IPS-15b (cell line): ENCODE results near the gene IQSEC1.

Experiments
- H3K27me3 ChIP-seq: one replicate; pipeline ENCODE4 v1.6.1; 2013; ENCODE audit warnings: low read length; ENCODE audit not compliant: control insufficient read depth, insufficient read depth
- H3K36me3 ChIP-seq: one replicate; pipeline ENCODE4 v1.6.1; 2013; ENCODE audit warnings: low read length; ENCODE audit not compliant: control insufficient read depth, insufficient read depth
- H3K4me1 ChIP-seq: one replicate; pipeline ENCODE4 v1.6.1; 2013; ENCODE audit warnings: mild to moderate bottlenecking, low read length; ENCODE audit not compliant: control insufficient read depth, insufficient read depth
- H3K4me3 ChIP-seq: one replicate; pipeline ENCODE4 v1.5.1; 2013; ENCODE audit warnings: low read depth, low read length
- H3K9ac ChIP-seq: one replicate; pipeline ENCODE4 v1.6.1; 2013; ENCODE audit warnings: low read depth, mild to moderate bottlenecking, low read length
- H3K9me3 ChIP-seq: one replicate; pipeline ENCODE4 v1.6.1; 2013; ENCODE audit warnings: mild to moderate bottlenecking, low read length; ENCODE audit not compliant: control insufficient read depth, insufficient read depth

Gene IQSEC1

DNA sequence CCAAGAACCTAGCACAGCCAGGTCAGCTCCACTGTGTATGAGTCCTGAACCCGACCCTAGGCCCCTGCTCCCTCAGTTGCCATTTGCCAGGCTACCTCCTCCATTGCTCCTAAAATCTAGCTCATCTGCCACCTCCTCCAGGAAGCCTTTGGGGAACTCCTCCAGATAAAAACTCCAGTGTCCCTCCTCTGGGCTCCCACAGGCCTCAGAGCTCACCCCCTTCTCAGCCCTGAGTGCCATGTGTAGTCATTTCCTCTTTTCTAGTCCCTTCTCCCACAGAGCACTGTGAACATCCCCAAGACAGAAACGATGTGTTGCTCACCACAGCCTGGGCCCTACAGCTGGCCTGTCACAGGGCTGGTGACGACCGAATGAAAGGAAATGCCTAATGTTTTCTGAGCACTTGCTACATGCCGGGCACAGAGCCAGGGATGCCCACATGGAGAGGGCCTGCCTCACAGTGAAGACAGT, 61.0 kb downstream of the IQSEC1 start:
- Histone ChIP-seq H3K36me3 (no peaks in the 10 kb centered on the region), H3K9me3 (no peaks in the 10 kb centered on the region), H3K4me3 (no peak overlapping the region), H3K4me1 (peaks cover 7% of the 10 kb centered on the region), H3K27me3 (no peaks in the 10 kb centered on the region), H3K9ac (no peak overlapping the region)

DNA sequence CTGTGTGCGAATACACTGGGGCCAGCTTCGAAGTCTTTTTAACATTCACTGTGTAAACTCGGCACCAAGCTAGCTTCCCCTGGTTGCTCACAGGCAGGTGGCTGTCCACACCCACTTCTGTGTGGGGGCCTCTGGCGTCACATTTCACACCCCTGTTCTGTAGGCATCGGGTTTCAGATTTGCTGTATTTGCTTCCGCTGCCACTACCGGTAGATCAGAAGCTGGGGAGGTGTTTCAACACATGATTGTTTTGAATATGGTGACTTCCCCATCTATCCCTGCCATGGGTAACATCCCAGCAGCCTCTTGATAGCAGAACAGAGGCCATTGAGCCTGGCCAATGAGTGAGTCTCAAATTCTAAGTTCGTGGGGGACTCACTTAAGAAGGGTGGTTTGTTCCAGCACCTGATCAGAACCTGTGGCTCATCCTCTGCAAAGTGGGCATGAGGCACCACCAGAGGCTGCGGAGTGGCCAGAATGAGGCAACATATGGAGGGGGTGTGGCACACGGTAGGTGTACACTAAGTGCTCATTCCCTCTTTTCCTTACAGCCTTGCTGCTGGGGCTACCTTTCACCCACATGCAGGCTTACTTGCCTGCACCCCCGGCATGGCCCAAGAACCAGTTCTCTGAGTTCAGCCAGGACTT, 61.5 kb downstream of the IQSEC1 start:
- no peaks in the 10 kb centered on the region for H3K9me3 ChIP-seq
- no peaks in the 10 kb centered on the region for H3K27me3 ChIP-seq
- no peak overlapping the region for H3K9ac ChIP-seq
- no peak overlapping the region for H3K4me3 ChIP-seq
- H3K4me1 ChIP-seq, result peaks cover 7% of the 10 kb centered on the region
- no peaks in the 10 kb centered on the region for H3K36me3 ChIP-seq

DNA sequence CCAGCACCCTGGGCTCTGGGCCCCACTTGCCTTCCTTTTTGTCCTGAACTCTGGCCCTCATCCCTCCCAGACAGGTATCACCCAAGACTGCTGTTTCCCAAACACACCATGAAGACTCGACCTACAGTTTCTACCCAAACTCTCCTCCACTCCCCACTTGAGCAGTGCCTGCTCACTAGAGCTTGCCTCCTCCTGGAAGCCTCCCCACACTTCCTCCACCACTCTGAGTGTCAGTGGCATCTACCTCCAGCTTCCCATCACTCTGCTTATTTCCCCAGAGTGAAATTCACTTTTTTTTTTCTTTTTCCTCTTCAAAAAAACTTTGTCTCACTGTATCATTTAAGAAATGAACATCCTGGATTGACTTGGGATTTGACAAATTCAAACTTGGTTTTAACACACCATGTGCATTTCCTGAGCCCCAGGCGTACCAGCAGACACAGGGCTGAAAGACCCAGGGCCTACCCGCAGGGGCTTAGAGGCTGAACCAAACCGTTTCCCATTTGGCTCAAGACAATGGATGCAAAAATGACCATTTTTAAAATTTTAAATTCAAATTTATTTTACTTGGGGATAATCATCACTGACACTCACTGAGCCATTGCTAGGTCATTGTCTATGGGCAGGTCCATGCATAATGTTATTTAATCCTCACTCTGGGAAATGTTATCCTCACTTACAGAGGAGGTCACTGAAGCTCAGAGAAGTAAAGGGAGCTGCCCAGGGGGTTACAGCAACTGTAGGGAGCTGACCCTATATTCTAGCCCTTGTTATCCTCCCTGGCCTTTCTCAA, 62.3 kb downstream of the IQSEC1 start:
- no peaks in the 10 kb centered on the region for H3K9me3 ChIP-seq
- no peaks in the 10 kb centered on the region for H3K27me3 ChIP-seq
- H3K4me3 ChIP-seq, result no peak overlapping the region
- no peaks in the 10 kb centered on the region for H3K36me3 ChIP-seq
- H3K4me1 ChIP-seq, result peaks cover 7% of the 10 kb centered on the region
- H3K9ac ChIP-seq, result no peak overlapping the region

DNA sequence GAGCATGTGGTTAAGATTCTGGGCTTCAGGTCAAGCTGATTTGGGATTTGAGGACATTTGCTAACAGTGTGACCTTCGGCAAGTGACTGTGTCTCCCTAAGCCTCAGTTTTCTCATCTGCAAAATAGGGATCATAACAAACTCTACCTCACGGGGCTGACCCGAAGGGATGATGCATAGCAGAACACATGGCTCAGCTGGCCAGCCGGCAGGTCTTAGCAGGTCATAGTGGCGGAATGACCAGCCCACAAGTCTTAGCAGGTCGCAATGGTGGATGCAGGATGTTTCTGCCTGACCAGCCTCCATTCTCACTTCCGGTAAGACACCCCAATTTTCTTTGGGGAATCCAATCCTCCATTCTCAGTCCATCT, 63.3 kb downstream of the IQSEC1 start:
- H3K9me3 ChIP-seq, result no peaks in the 10 kb centered on the region
- no peaks in the 10 kb centered on the region for H3K27me3 ChIP-seq
- H3K9ac ChIP-seq, result no peak overlapping the region
- H3K4me1 ChIP-seq, result peaks cover 7% of the 10 kb centered on the region
- no peak overlapping the region for H3K4me3 ChIP-seq
- no peaks in the 10 kb centered on the region for H3K36me3 ChIP-seq

DNA sequence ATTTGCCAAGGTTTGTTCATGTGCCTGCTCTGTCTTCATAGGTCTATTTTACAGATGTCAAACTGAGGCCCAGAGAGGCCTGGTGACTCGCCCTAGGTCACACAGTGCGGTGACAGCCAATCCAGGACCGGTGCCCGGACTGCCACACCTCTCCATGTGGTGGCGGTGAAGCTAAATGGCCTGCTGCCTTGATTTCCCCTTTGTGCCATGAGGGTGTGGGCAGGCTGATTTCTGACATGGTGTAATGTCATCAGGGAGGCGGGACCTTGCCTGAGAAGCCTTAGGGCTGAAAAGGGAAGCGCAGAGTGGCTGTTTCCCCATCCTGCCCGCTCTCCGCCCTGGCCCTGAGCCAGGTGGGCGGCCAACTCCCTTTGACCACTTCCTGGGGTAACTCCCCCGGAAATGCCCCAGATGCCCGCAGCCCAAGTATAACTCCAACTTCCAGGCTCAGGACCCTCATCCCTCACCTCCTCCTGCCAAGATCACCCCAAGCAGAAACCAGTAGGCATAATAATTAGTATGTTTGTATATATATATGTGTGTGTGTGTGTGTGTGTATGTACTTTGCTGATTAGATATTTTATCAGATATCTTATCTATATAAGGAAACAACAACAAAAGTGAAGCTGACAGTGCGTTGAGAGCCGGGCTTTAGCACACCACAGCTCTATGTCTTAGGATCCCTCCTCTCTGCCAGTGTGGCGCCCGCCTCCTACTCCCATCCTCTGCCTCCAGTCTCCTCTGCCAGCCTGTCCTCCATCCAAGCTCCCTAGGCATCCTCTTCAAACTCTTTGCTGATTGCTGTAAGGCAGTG, 63.9 kb downstream of the IQSEC1 start:
- Histone ChIP-seq H3K4me1 (peaks cover 7% of the 10 kb centered on the region), H3K4me3 (no peak overlapping the region), H3K9ac (no peak overlapping the region)

DNA sequence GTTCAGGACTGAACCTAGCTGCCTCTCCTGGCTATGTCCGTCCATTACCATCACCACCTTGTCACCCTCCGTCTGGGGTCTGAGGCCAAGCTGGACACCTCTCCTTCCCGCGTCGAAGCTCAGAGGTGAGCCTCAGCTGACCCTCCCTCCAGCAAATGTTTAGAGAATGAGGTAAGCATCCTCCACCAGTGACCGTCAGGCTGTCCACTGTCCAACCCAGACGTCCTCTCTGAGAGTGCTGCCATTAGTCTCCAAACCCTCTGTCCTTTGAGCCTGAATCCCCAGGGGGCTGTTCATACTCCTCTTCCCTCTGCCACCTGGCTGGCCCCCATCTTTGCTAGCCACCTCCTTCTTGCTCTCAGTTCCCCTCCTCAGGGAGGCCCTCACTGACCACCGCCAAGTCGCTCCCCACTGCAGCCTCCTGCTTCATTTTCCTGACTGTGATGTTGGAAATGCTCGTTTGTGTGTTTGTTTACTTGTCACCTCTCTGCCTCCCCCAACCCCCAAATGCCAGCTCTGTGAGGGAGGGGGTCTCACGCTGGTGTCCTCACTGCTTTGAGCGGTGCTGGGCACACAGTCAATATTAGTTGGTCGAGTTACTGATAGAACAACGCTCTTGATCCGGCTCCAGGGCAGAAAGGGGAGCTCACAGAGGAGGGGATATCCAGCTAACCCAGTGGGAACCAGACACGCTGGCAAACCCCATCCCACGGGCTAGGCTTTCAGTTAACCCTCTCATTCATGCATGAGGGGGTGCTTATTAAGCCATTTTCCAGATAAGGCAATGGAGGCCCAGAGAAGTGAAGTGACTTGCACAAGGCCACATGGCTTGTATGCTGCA, 64.9 kb downstream of the IQSEC1 start:
- H3K9ac ChIP-seq, result no peak overlapping the region
- no peaks in the 10 kb centered on the region for H3K36me3 ChIP-seq
- no peak overlapping the region for H3K4me3 ChIP-seq
- no peaks in the 10 kb centered on the region for H3K9me3 ChIP-seq
- peaks cover 7% of the 10 kb centered on the region for H3K4me1 ChIP-seq
- no peaks in the 10 kb centered on the region for H3K27me3 ChIP-seq

More for the DNA sequence above, 63.9 kb downstream of the IQSEC1 start:
- Histone ChIP-seq H3K36me3 (no peaks in the 10 kb centered on the region), H3K9me3 (no peaks in the 10 kb centered on the region), H3K27me3 (no peaks in the 10 kb centered on the region)

DNA sequence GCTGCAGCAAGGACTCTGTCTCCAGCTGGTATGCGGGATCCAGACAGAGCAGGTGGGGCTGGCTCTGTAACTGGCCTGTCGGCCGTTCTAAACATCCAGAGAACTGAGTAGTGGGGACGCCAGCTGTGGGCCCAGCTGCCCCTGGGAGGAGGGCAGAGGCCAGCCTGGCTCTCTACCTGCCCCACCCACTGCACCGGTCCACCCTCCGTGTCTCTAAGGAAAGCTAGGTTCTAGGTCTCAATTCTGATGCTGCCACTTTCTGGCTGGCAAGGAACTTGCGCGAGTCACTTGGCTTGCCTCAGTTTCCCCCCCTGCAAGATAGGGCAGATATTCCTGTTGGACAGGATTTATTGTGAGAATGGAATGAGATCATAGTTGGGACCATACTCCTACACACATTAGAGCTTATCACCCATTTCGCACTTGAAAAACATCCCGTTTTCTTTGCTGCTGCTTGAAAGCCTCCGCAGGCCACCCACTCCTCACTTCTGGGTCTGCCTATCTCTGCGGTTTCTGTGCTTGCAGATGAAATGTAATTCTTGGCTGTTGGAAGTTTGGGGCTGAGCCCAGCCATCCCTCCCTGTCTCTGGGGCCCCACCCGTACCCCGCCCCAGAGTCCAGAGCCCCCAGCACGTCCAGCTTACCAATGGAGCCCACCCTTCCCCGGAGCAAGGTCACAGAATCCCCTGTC, 65.8 kb downstream of the IQSEC1 start:
- H3K9me3 ChIP-seq, result no peaks in the 10 kb centered on the region
- H3K36me3 ChIP-seq, result no peaks in the 10 kb centered on the region
- H3K9ac ChIP-seq, result no peak overlapping the region
- H3K4me1 ChIP-seq, result peaks cover 12% of the 10 kb centered on the region
- no peak overlapping the region for H3K4me3 ChIP-seq
- H3K27me3 ChIP-seq, result no peaks in the 10 kb centered on the region

DNA sequence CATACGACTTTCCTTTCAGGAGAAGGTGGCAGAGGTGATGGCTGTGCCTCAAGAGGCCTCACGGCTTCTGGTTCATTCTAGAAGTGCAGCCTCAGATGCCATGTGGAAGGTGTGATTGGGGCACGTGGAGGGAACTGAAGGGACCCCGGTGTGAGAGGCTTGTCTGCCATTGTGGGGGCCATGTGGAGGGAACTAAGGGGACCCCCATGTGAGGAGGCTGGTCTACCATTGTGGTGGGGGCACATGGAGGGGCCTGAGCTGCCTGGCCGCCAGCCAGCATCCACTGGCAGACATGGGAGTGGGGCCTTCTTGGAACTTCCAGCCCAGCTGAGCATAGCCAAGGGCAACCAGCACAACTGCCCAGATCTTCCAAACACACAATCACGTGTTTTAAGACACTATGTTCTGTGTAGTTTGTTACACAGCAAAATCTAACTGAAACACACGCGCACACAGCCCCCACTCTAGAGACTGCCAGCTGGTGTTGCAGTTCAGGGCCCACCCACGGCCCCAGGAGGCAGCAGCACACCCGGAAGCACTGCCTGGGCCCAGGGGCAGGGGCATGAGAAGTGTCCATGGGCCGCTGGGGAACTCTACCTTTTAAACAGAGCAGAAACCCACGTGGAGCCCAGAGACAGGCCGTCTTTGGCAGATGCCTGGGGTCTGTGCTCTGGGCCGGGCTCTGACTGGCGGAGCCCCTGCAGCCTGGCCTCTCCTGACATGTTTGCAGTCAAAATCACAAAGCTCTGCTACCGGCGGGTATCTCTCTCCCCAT, 66.8 kb downstream of the IQSEC1 start:
- Histone ChIP-seq H3K9me3 (no peaks in the 10 kb centered on the region), H3K4me1 (peaks cover 8% of the 10 kb centered on the region), H3K36me3 (no peaks in the 10 kb centered on the region), H3K9ac (no peak overlapping the region), H3K4me3 (no peak overlapping the region), H3K27me3 (no peaks in the 10 kb centered on the region)

DNA sequence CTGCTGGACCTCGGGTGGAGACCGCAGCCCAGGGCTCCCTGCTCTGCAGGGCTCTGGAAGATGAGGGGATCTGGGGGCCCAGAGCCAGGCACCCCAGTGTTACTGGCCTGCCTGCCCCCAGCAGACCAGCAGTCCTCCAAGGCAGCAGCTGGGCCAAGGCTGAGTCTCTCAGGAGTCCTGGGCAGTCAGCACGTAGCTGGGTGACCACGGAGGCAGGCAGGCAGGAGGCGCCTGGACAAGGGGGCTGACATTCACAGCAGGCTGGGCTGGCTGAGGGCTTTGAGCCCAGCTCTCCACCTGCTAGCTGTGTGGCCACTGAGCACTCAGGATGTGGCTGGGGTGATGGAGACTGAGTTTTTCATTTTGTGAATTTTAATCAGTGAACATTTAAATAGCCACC, 67.9 kb downstream of the IQSEC1 start:
- Histone ChIP-seq H3K4me3 (no peak overlapping the region), H3K4me1 (peaks cover 5% of the 10 kb centered on the region), H3K27me3 (no peaks in the 10 kb centered on the region), H3K9me3 (no peaks in the 10 kb centered on the region), H3K9ac (no peak overlapping the region), H3K36me3 (no peaks in the 10 kb centered on the region)

DNA sequence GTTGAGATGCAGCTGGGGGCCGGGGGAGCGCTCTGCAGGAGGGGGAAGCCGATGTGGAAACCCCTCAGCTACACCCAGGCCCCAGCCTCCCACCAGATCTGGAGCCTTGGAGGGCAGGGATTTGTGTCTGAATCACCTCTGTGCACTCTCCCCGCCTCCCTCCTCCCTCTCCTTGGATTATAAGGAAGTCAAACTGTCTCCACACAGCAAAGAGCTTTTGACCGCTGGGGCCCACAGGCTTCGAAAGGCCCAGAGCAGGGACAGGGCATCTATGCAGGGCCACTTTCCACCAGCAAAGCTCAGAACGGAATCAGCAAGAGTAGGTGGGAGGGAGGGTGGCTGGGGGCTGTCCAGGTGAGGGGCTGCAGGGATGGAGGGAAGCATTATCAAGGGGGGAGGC, 68.9 kb downstream of the IQSEC1 start:
- no peak overlapping the region for H3K4me3 ChIP-seq
- no peaks in the 10 kb centered on the region for H3K27me3 ChIP-seq
- H3K4me1 ChIP-seq, result peaks cover 5% of the 10 kb centered on the region
- H3K9me3 ChIP-seq, result no peaks in the 10 kb centered on the region
- H3K36me3 ChIP-seq, result no peaks in the 10 kb centered on the region
- H3K9ac ChIP-seq, result no peak overlapping the region
